ENCODE results near the gene PARL. TPM values are rescaled to one million over a fixed set of nuclear protein-coding genes. Genes with fewer than 3 reads are reported as not detected.

Gene PARL
- total RNA-seq, 4 donors from 2014 or later = 30.5 to 49.5 (median 41.3) TPM

- no peak for DNase-seq
- Histone ChIP-seq H3K36me3 (no peaks in the 10 kb centered on the region), H3K27ac (no peak overlapping the region), H3K9me3 (no peaks in the 10 kb centered on the region), H3K27me3 (no peaks in the 10 kb centered on the region), H3K4me3 (no peak overlapping the region), H3K4me1 (peaks cover 0 to 4% of the 10 kb centered on the region in 2 donors)
- no peak for ATAC-seq
- intact Hi-C loops (cut with DNase I; ENCODE audit: low total_unique reads) (no loop called here), in situ Hi-C loops (cut with MboI; ENCODE audit: low sequenced_read_pairs in 4 of 4) (loop anchor here (10.0 to 25.0 kb wide), 7 partner anchors 119 to 891 kb away; partner anchors contain the start of genes EIF2B5 (in 3 of the 4), ABCC5 (in 1 of the 4), ALG3 (in 1 of the 4) and CAMK2N2 (in 1 of the 4))
- TF ChIP-seq POLR2A (IDR thresholded peaks at IDR 0.05) (no peak), CTCF (IDR thresholded peaks at IDR 0.05 in 4 of 5, conservative IDR thresholded peaks at IDR 0.05 in 1 of 5) (no peak)
These were observed 11.5 kb upstream of the PARL start for GRCh38 chr3:183896184-183896583.

GRCh38 chr3:183895774-183896173 lies 11.1 kb upstream of the PARL start:
- H3K27me3 ChIP-seq = no peaks in the 10 kb centered on the region
- DNase-seq (no peak), ATAC-seq (no peak)
- H3K4me3 ChIP-seq = no peak overlapping the region
- H3K4me1 ChIP-seq = peaks cover 0 to 4% of the 10 kb centered on the region in 2 donors
- in situ Hi-C loops (cut with MboI; ENCODE audit: low sequenced_read_pairs in 4 of 4) (loop anchor here (10.0 to 25.0 kb wide), 7 partner anchors 119 to 892 kb away; partner anchors contain the start of genes EIF2B5 (in 3 of the 4), ABCC5 (in 1 of the 4), ALG3 (in 1 of the 4) and CAMK2N2 (in 1 of the 4)), intact Hi-C loops (cut with DNase I; ENCODE audit: low total_unique reads) (loop anchor here (1.0 to 2.0 kb wide), 2 partner anchors 122 to 353 kb away; partner anchors contain the start of genes ABCC5, ALG3 and EEF1AKMT4)
- no peaks in the 10 kb centered on the region for H3K36me3 ChIP-seq
- no peaks in the 10 kb centered on the region for H3K9me3 ChIP-seq
- TF ChIP-seq POLR2A (IDR thresholded peaks at IDR 0.05) (no peak), CTCF (IDR thresholded peaks at IDR 0.05 in 4 of 5, conservative IDR thresholded peaks at IDR 0.05 in 1 of 5) (no peak)
- H3K27ac ChIP-seq = no peak overlapping the region

GRCh38 chr3:183895296-183895695 lies 10.6 kb upstream of the PARL start:
- peaks cover 0 to 4% of the 10 kb centered on the region in 2 donors for H3K4me1 ChIP-seq
- ATAC-seq = peak; percentile 81 to 83
- TF ChIP-seq CTCF (IDR thresholded peaks at IDR 0.05 in 4 of 5, conservative IDR thresholded peaks at IDR 0.05 in 1 of 5) (peak; percentile 69 to 79 (median 76)), POLR2A (IDR thresholded peaks at IDR 0.05) (no peak)
- H3K9me3 ChIP-seq = no peaks in the 10 kb centered on the region
- no peak overlapping the region for H3K27ac ChIP-seq
- in situ Hi-C loops (cut with MboI; ENCODE audit: low sequenced_read_pairs in 4 of 4) (loop anchor here (10.0 to 25.0 kb wide), 7 partner anchors 120 to 892 kb away; partner anchors contain the start of genes EIF2B5 (in 3 of the 4), ABCC5 (in 1 of the 4), ALG3 (in 1 of the 4) and CAMK2N2 (in 1 of the 4)), intact Hi-C loops (cut with DNase I; ENCODE audit: low total_unique reads) (loop anchor here (1.0 to 2.0 kb wide), 2 partner anchors 122 to 354 kb away; partner anchors contain the start of genes ABCC5, ALG3 and EEF1AKMT4)
- no peaks in the 10 kb centered on the region for H3K27me3 ChIP-seq
- no peak for DNase-seq
- no peaks in the 10 kb centered on the region for H3K36me3 ChIP-seq
- no peak overlapping the region for H3K4me3 ChIP-seq

GRCh38 chr3:183892610-183893214 lies 8.0 kb upstream of the PARL start:
- intact Hi-C loops (cut with DNase I; ENCODE audit: low total_unique reads) = no loop called here

More at GRCh38 chr3:183892610-183893214, 8.0 kb upstream of the PARL start:
- H3K36me3 ChIP-seq = no peaks in the 10 kb centered on the region
- H3K9me3 ChIP-seq = no peaks in the 10 kb centered on the region
- DNase-seq (no peak), ATAC-seq (no peak)
- no peaks in the 10 kb centered on the region for H3K27me3 ChIP-seq
- peaks cover 0 to 4% of the 10 kb centered on the region in 2 donors for H3K4me1 ChIP-seq
- no peak overlapping the region for H3K27ac ChIP-seq
- H3K4me3 ChIP-seq = no peak overlapping the region
- in situ Hi-C loops (cut with MboI; ENCODE audit: low sequenced_read_pairs in 4 of 4) = loop anchor here (5.0 to 25.0 kb wide), 8 partner anchors 122 to 895 kb away; partner anchors contain the start of genes EIF2B5 (in 3 of the 4), ABCC5 (in 1 of the 4), ALG3 (in 1 of the 4) and CAMK2N2 (in 1 of the 4)
- TF ChIP-seq POLR2A (IDR thresholded peaks at IDR 0.05) (no peak), CTCF (IDR thresholded peaks at IDR 0.05 in 4 of 5, conservative IDR thresholded peaks at IDR 0.05 in 1 of 5) (no peak)
